ENCODE measurements around the gene INSIG2. TPM values are rescaled to one million over a fixed set of nuclear protein-coding genes. Genes with fewer than 3 reads are reported as not detected.

The INSIG2 gene
- total RNA-seq, 1 experiment from 2014 or later: 12.2 TPM

GRCh38 chr2:118056165-118056534 is 32.1 kb upstream of the INSIG2 start:
- TF ChIP-seq CTCF (IDR thresholded peaks at IDR 0.05; ENCODE audit: insufficient read depth in 1 of 2, low read depth in 1 of 2, low read length in 1 of 2, severe bottlenecking in 1 of 2, unreplicated experiment in 1 of 2): no peak
- Mint-ChIP-seq H3K36me3 (ENCODE audit: insufficient read depth, unreplicated experiment) (no peaks in the 10 kb centered on the region), H3K4me3 (ENCODE audit: unreplicated experiment) (no peak overlapping the region), H3K4me1 (ENCODE audit: low read depth, unreplicated experiment) (no peaks in the 10 kb centered on the region), H3K9me3 (ENCODE audit: unreplicated experiment) (no peaks in the 10 kb centered on the region), H3K27ac (ENCODE audit: unreplicated experiment) (no peak overlapping the region), H3K27me3 (ENCODE audit: insufficient read depth, unreplicated experiment) (peaks cover 7% of the 10 kb centered on the region)
- Histone ChIP-seq H3K27me3 (replicated peaks; ENCODE audit: control insufficient read depth, insufficient read depth, low read length) (no peaks in the 10 kb centered on the region; the same call in 1 of the 2 replicates), H3K4me1 (no peaks in the 10 kb centered on the region), H3K9me3 (no peaks in the 10 kb centered on the region), H3K4me3 (ENCODE audit: low read depth, low read length) (no peak overlapping the region), H3K36me3 (ENCODE audit: control insufficient read depth, insufficient read depth, low read length) (no peaks in the 10 kb centered on the region)
- no TSS peak for BruUV-seq (replicated peaks)
- no peak for DNase-seq
- ChIA-PET CTCF (no interaction called here), POLR2A (no interaction called here)
- intact Hi-C loops (cut with micrococcal nuclease; ENCODE audit: unreplicated experiment): no loop called here

GRCh38 chr2:118056801-118057200 is 31.5 kb upstream of the INSIG2 start:
- no peaks in the 10 kb centered on the region; the same call in 1 of the 2 replicates for H3K27me3 ChIP-seq (replicated peaks; ENCODE audit: control insufficient read depth, insufficient read depth, low read length)
- no peak overlapping the region for H3K4me3 ChIP-seq (ENCODE audit: low read depth, low read length)
- Mint-ChIP-seq H3K4me1 (ENCODE audit: low read depth, unreplicated experiment) (no peaks in the 10 kb centered on the region), H3K36me3 (ENCODE audit: insufficient read depth, unreplicated experiment) (no peaks in the 10 kb centered on the region), H3K9me3 (ENCODE audit: unreplicated experiment) (no peaks in the 10 kb centered on the region), H3K4me3 (ENCODE audit: unreplicated experiment) (no peak overlapping the region), H3K27ac (ENCODE audit: unreplicated experiment) (no peak overlapping the region), H3K27me3 (ENCODE audit: insufficient read depth, unreplicated experiment) (peaks cover 7% of the 10 kb centered on the region)
- intact Hi-C loops (cut with micrococcal nuclease; ENCODE audit: unreplicated experiment): no loop called here
- POLR2A ChIA-PET: no interaction called here
- no peak for DNase-seq
- no TSS peak for BruUV-seq (replicated peaks)
- no peaks in the 10 kb centered on the region for H3K4me1 ChIP-seq
- no peak for TF ChIP-seq CTCF (IDR thresholded peaks at IDR 0.05; ENCODE audit: insufficient read depth in 1 of 2, low read depth in 1 of 2, low read length in 1 of 2, severe bottlenecking in 1 of 2, unreplicated experiment in 1 of 2)
- no peaks in the 10 kb centered on the region for H3K9me3 ChIP-seq
- CTCF ChIA-PET: no interaction called here
- no peaks in the 10 kb centered on the region for H3K36me3 ChIP-seq (ENCODE audit: control insufficient read depth, insufficient read depth, low read length)

- no peak overlapping the region for H3K4me3 Mint-ChIP-seq (ENCODE audit: unreplicated experiment)
- H3K4me3 ChIP-seq (ENCODE audit: low read depth, low read length): no peak overlapping the region
- H3K9me3 Mint-ChIP-seq (ENCODE audit: unreplicated experiment): no peaks in the 10 kb centered on the region
- peaks cover 3% of the 10 kb centered on the region for H3K27me3 Mint-ChIP-seq (ENCODE audit: insufficient read depth, unreplicated experiment)
- DNase-seq: no peak
- BruUV-seq (replicated peaks): no TSS peak
- no peaks in the 10 kb centered on the region for H3K27me3 ChIP-seq (replicated peaks; ENCODE audit: control insufficient read depth, insufficient read depth, low read length)
- CTCF ChIA-PET: no interaction called here
- POLR2A ChIA-PET: no interaction called here
- H3K27ac Mint-ChIP-seq (ENCODE audit: unreplicated experiment): no peak overlapping the region
- H3K4me1 Mint-ChIP-seq (ENCODE audit: low read depth, unreplicated experiment): no peaks in the 10 kb centered on the region
- no peaks in the 10 kb centered on the region for H3K36me3 Mint-ChIP-seq (ENCODE audit: insufficient read depth, unreplicated experiment)
- no peak for TF ChIP-seq CTCF (IDR thresholded peaks at IDR 0.05; ENCODE audit: insufficient read depth in 1 of 2, low read depth in 1 of 2, low read length in 1 of 2, severe bottlenecking in 1 of 2, unreplicated experiment in 1 of 2)
- no peaks in the 10 kb centered on the region for H3K36me3 ChIP-seq (ENCODE audit: control insufficient read depth, insufficient read depth, low read length)
- intact Hi-C loops (cut with micrococcal nuclease; ENCODE audit: unreplicated experiment): no loop called here
- no peaks in the 10 kb centered on the region for H3K9me3 ChIP-seq
- H3K4me1 ChIP-seq: no peaks in the 10 kb centered on the region
Observed at GRCh38 chr2:118058951-118059350, 29.3 kb upstream of the INSIG2 start.
